Uterus (tissue), 4 donors: ENCODE results near the gene OR52E1. TPM values are rescaled to one million over a fixed set of nuclear protein-coding genes. Genes with fewer than 3 reads are reported as not detected.

ENCODE experiments used
- DNase-seq, 2 donors: peaks; one replicate each; pipeline ENCODE4 v3.0.0-alpha.2; 2019 to 2020
- H3K27ac ChIP-seq, 2 donors: fragments of 200-600 bp; sonication (generic); 1 replicate in 1 of 2; 2 replicates in 1 of 2; pipeline ENCODE4 v1.5.1; 2016 to 2018
- H3K27me3 ChIP-seq, 2 donors: fragments of 200-600 bp; sonication (generic); one replicate each; pipeline ENCODE4 v1.5.1; 2018 to 2019; ENCODE audit warnings: control low read depth in 1 of 2
- H3K36me3 ChIP-seq, 2 donors: fragments of 200-600 bp; sonication (generic); one replicate each; pipeline ENCODE4 v1.5.1; 2019; ENCODE audit warnings: control low read depth in 1 of 2
- H3K4me1 ChIP-seq, 2 donors: fragments of 200-600 bp; sonication (generic); one replicate each; pipeline ENCODE4 v1.5.1; 2018 to 2019; ENCODE audit warnings: control low read depth in 1 of 2
- H3K4me3 ChIP-seq, 2 donors: fragments of 200-600 bp; sonication (generic); 1 replicate in 1 of 2; 2 replicates in 1 of 2; pipeline ENCODE4 v1.5.1; 2018 to 2019; ENCODE audit warnings: mild to moderate bottlenecking in 1 of 2
- H3K9me3 ChIP-seq, 2 donors: fragments of 200-600 bp; sonication (generic); one replicate each; pipeline ENCODE4 v1.5.1; 2019; ENCODE audit warnings: control low read depth in 1 of 2
- CTCF ChIP-seq, 4 experiments: fragments of 200-600 bp in 2 of 4; fragments of 450-650 bp in 2 of 4; sonication (generic) in 2 of 4; IDR thresholded peaks; one replicate each; pipeline ENCODE4 v1.5.1; 2016 to 2019; ENCODE audit warnings: antibody characterized with exemption in 4 of 4, mild to moderate bottlenecking in 2 of 4, moderate library complexity in 1 of 4
- POLR2A ChIP-seq, 2 donors: fragments of 450-650 bp; IDR thresholded peaks; one replicate each; pipeline ENCODE4 v1.6.1; 2016; ENCODE audit warnings: antibody characterized with exemption in 2 of 2, mild to moderate bottlenecking in 1 of 2, moderate library complexity in 1 of 2
- intact Hi-C: fragments of 100-400 bp; cut with DNase I; formaldehyde crosslinking; loops from one replicate; pipeline ENCODE4 v1.15.1; 2023; ENCODE audit warnings: low total_unique reads
- total RNA-seq, 4 donors: library from RNA; depleted of rRNA in 3 of 4; stranded (reverse); fragments of >200 nt in 3 of 4; gene quantifications; one replicate each; pipeline versions ENCODE4 v1.1.0 to v1.2.4, GENCODE V29; 2014 to 2023
- donor health status: DM: yes; HTN: yes; CAD: no.

The OR52E1 gene
- not detected for total RNA-seq

GRCh38 chr11:5069272-5069671, at the start of gene OR52E1:
OR52E1 (plus strand) TSS chr11:5069572.
- H3K27ac ChIP-seq = no peak within 1 kb of the TSS
- no peaks in the 10 kb centered on the region for H3K27me3 ChIP-seq
- no peak for DNase-seq
- no peak for TF ChIP-seq CTCF (IDR thresholded peaks at IDR 0.05)
- no peak for TF ChIP-seq POLR2A (IDR thresholded peaks at IDR 0.05)
- no peak within 1 kb of the TSS for H3K4me3 ChIP-seq
- H3K9me3 ChIP-seq = no peaks in the 10 kb centered on the region
- no peaks in the 10 kb centered on the region for H3K4me1 ChIP-seq
- no peaks in the 10 kb centered on the region for H3K36me3 ChIP-seq
- intact Hi-C loops = no loop called here

- intact Hi-C loops = no loop called here
- H3K4me1 ChIP-seq = no peaks in the 10 kb centered on the region
- no peak for DNase-seq
- H3K36me3 ChIP-seq = no peaks in the 10 kb centered on the region
- H3K9me3 ChIP-seq = no peaks in the 10 kb centered on the region
- TF ChIP-seq CTCF (IDR thresholded peaks at IDR 0.05) (no peak), POLR2A (IDR thresholded peaks at IDR 0.05) (no peak)
- no peak overlapping the region for H3K27ac ChIP-seq
- no peak overlapping the region for H3K4me3 ChIP-seq
- H3K27me3 ChIP-seq = no peaks in the 10 kb centered on the region
These were observed 47.4 kb upstream of the OR52E1 start for GRCh38 chr11:5021996-5022395.

GRCh38 chr11:5036669-5037068, 32.7 kb upstream of the OR52E1 start:
- no peaks in the 10 kb centered on the region for H3K9me3 ChIP-seq
- no peak overlapping the region for H3K27ac ChIP-seq
- no peak for DNase-seq
- no peak overlapping the region for H3K4me3 ChIP-seq
- no peaks in the 10 kb centered on the region for H3K27me3 ChIP-seq
- TF ChIP-seq POLR2A (IDR thresholded peaks at IDR 0.05) (no peak), CTCF (IDR thresholded peaks at IDR 0.05) (no peak)
- H3K36me3 ChIP-seq = no peaks in the 10 kb centered on the region
- no peaks in the 10 kb centered on the region for H3K4me1 ChIP-seq
- intact Hi-C loops = no loop called here

GRCh38 chr11:5037926-5038325, 31.4 kb upstream of the OR52E1 start:
- Histone ChIP-seq H3K27ac (no peak overlapping the region), H3K9me3 (no peaks in the 10 kb centered on the region), H3K4me3 (no peak overlapping the region), H3K4me1 (no peaks in the 10 kb centered on the region), H3K27me3 (no peaks in the 10 kb centered on the region), H3K36me3 (no peaks in the 10 kb centered on the region)
- no peak for TF ChIP-seq POLR2A (IDR thresholded peaks at IDR 0.05)
- no peak for TF ChIP-seq CTCF (IDR thresholded peaks at IDR 0.05)
- intact Hi-C loops = no loop called here
- no peak for DNase-seq

- H3K4me1 ChIP-seq = no peaks in the 10 kb centered on the region
- no peaks in the 10 kb centered on the region for H3K36me3 ChIP-seq
- H3K9me3 ChIP-seq = no peaks in the 10 kb centered on the region
- no peak overlapping the region for H3K27ac ChIP-seq
- intact Hi-C loops = no loop called here
- TF ChIP-seq POLR2A (IDR thresholded peaks at IDR 0.05) (no peak), CTCF (IDR thresholded peaks at IDR 0.05) (no peak)
- DNase-seq = no peak
- H3K27me3 ChIP-seq = no peaks in the 10 kb centered on the region
- H3K4me3 ChIP-seq = no peak overlapping the region
These were observed 31.0 kb upstream of the OR52E1 start for GRCh38 chr11:5038341-5038740.
